Cerebellar cortex (tissue), 1 donor: Measurements from ENCODE around the gene TCF12.
A peak's percentile ranks its signal among the peaks of the same experiment; 100 is the strongest.
"Not testable (repeated sequence)": the region's sequence is repeated elsewhere in the genome, so short reads cannot be mapped to it uniquely, and the experiment has no call there.

ENCODE experiments used
- DNase-seq: peaks from one replicate; pipeline ENCODE4 v3.0.0-alpha.2; 2015; ENCODE audit warnings: low spot score

The TCF12 gene

DNA sequence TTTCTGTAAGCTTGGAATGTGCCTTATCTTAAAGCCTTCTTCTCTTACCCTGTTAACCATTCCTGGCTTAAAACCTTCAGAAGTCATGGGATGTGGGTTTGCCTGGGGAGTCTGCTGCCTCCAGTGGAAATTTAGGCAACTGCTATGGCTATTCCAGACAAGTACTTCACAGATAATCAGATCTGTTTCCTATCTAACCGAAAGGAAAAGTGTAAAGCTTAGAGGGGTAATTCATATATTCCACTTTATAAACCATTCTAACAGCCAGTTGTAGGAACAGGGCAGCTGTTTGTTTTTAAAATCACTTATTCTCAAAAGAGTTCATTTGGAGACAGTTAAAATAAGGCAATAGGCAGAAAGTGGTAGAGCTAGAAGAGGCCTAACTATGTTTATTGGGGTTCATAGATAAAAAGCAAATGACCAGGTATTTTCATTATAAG is 219.9 kb downstream of the TCF12 start:
- DNase-seq, result peak; percentile 63

GRCh38 chr15:57143511-57144078 is 225.2 kb downstream of the TCF12 start:
- no peak for DNase-seq

DNA sequence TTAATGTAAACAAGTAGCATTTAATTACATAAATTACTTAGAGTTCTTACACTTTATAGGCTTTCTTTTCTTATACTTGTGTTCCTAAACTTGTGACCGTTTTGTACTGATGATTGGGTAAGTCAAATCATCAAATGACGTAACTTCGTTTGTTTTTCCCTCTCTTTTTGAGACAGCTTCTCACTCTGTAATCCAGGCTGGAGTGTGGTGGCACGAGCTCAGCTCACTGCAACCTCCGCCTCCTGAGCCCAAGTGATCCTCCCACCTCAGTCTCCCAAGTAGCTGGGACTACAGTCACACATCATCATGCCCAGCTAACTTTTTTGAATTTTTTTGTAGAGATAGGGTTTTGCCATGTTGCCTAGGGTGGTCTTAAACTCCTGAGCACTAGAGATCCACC is 226.0 kb downstream of the TCF12 start:
- no peak for DNase-seq

GRCh38 chr15:57146506-57147201 is 228.2 kb downstream of the TCF12 start:
- DNase-seq, result peak; percentile 53

DNA sequence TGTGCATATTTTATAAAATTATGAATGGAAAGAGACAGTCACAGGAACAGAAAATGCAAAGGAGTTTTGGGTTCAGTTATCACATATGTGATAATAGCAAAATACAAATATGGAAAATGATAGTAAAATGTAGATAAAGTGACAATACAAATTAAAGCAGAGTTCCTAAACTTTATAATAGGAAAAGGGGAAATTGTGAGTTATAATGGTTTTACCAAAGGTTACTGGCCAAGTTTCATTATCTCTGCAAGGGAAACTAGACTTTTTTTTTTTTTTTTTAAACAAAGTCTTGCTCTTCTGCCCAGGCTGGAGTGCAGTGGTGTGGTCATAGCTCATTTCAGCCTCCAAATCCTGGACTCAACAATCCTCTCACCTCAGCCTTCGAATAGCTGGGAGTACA is 229.2 kb downstream of the TCF12 start:
- DNase-seq, result no peak

GRCh38 chr15:57148262-57148661 is 229.8 kb downstream of the TCF12 start:
- no peak for DNase-seq

DNA sequence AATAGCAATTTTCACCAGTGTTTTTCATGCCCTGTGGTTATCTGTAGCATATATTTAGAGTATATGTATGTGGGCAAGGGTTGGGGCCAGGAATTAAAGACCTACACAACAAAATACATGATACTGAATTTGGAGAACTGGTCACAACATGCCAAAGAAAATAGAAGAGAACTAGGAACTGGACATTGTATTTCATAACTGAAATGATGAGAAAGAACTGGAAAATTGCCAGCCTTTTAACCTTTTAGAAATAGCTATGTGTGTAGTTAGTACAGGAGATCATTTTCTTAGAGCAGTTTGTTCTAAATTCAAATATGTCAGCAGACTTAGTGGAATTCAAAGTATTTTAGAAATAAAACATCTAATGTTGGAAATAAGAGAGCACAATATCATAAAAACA is 230.8 kb downstream of the TCF12 start:
- no peak for DNase-seq

GRCh38 chr15:57150066-57150865 is 231.8 kb downstream of the TCF12 start:
- DNase-seq, result no peak

- not testable (repeated sequence) for DNase-seq
These were observed 232.4 kb downstream of the TCF12 start for GRCh38 chr15:57150866-57151203.

GRCh38 chr15:57152133-57152532 is 233.7 kb downstream of the TCF12 start:
- DNase-seq, result no peak

- no peak for DNase-seq
These were observed 234.5 kb downstream of the TCF12 start for GRCh38 chr15:57152666-57153539.

- DNase-seq, result peak; percentile 94
These were observed 237.9 kb downstream of the TCF12 start for GRCh38 chr15:57156210-57156884.

DNA sequence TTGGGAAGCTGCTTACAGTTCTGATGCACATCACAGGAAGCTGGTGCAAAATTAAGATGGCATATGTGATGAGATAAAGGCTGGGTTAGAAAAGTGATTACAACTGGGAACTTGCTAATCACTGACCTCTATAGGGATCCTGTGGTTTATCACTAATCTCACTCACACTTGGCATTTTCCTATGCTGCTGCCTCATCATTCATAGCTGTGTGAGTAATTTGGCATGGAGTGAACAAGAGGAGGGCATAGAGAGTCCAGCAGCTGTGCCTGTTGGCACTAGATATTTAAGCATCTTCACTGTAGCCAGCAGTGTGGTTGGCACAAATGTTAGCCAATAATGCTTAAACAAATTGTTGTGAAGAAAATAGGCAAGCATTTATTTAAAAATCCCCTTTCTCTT is 240.1 kb downstream of the TCF12 start:
- DNase-seq, result peak; percentile 66

DNA sequence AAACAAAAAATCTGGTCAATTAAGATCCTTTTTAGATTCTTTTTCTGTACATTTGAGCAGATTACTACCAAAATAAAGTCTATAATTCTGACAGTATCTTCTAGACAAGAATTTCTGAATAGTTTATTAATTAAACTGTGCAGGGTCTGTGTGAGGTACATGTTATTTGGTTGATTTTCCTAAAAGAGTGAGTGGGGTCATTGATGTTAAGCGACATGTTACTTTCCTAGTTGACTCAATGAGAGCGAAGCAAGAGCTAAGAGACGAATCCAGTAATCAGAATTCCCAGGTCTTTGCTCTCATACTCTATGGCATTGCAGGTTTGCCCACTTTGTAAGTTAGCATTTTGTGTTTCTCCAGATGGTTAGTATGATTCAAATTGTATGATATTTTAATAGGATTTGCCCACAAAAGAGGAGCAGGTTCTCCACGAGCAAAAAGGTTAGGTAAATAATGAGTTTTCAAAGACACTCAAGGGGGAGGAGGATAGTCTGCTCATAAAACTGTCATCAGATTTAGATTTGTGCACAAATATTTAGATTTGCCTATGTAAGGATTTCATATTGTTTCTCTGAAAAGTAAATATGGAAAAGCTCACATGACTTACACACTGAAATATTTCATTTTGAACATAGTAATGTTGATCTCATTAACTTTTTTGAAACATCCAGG is 240.7 kb downstream of the TCF12 start:
- DNase-seq, result no peak

- DNase-seq, result no peak
These were observed 241.3 kb downstream of the TCF12 start for GRCh38 chr15:57159767-57160166.

DNA sequence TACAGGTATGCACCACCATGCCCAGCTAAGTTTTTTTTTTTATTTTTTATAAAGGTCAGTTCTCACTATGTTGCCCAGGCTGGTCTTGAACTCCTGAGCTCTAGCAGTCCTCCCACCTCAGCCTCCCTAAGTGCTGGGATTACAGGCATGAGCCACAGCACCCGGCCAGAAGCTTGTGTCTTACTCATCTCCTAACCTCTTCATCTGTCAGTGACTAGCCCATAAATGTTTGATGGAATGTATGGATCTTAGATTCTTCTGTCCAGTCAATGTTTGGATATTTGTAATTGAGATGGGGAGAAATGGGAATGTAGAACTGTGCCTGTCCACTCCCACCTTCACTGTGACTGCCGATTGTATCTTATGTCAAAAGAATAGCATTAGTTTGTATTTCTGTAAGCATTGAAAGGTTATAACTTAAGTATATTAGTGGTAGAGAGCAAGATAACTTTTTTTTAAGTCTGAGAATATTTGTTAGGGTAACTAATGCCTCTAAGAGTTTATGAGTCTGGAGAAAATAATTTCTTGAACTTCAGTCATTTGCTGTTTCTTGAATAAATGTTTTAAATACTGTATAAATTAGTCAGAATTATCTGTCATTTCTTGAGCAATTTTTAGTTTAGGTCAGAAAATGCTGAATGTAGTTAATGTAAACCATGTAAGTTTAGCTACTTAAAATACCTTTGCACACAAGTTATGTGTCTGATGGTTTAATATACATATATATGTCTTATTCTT is 242.5 kb downstream of the TCF12 start:
- DNase-seq, result no peak

DNA sequence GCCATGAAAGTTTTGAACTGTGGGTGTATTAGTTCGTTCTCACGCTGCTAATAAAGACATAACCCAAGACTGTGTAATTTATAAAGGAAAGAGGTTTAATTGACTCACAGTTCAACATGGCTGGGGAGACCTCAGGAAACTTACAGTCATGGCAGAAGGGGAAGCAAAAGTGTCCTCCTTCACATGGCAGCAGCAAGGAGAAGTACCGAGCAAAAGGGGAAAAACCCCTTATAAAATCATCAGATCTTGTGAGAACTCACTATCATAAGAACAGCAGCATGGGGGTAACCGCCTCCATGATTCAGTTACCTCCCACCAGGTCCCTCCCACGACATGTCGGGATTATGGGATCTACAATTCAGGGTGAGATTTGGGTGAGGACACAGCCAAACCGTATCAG is 245.8 kb downstream of the TCF12 start:
- not testable (repeated sequence) for DNase-seq

- no peak for DNase-seq
These were observed 247.5 kb downstream of the TCF12 start for GRCh38 chr15:57165992-57166391.

GRCh38 chr15:57167821-57168395 is 249.5 kb downstream of the TCF12 start:
- no peak for DNase-seq

DNA sequence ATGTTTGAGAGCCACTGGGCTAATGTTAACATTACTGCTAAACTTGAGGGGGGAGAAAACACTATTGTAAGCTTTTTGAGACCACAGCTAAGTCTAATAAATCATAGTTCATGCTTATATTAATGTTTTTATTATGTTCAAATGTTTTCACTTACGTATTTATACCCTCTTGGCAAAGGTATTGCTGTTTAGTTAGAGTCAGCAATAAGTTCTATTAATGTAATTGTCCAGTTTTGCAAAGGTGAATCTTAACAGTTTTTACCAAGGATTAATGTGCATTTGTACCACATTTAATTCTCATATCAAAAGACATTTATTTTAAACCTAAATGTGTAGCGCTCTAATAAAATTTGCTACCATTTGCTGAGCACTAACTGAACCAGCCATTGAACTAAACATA is 251.2 kb downstream of the TCF12 start:
- no peak for DNase-seq
